RWPE2 (cell line): ENCODE results near the gene FAM156A.
"Not testable (repeated sequence)": the region's sequence is repeated elsewhere in the genome, so short reads cannot be mapped to it uniquely, and the experiment has no call there.

ENCODE experiments used
- ATAC-seq: fragments of 200-7000 bp; cut with Tn5 transposase; 3 replicates; pipeline ENCODE4 v1.9.1; 2021; ENCODE audit warnings: low read depth
- DNase-seq: peaks from one replicate; pipeline ENCODE4 v3.0.0-alpha.2; 2020; ENCODE audit warnings: low spot score
- H3K27ac ChIP-seq: fragments of 450-650 bp; 2 replicates; pipeline ENCODE4 v1.5.1; 2017; ENCODE audit warnings: mild to moderate bottlenecking; ENCODE audit not compliant: poor library complexity, severe bottlenecking
- H3K27me3 ChIP-seq: fragments of 250-450 bp; sonication (Bioruptor Pico); 2 replicates; pipeline ENCODE4 v1.5.1; 2021; ENCODE audit warnings: mild to moderate bottlenecking, moderate library complexity; ENCODE audit not compliant: insufficient read depth, poor library complexity, severe bottlenecking
- H3K36me3 ChIP-seq: fragments of 250-450 bp; sonication (Bioruptor Pico); 2 replicates; pipeline ENCODE4 v1.5.1; 2020; ENCODE audit warnings: low read depth, mild to moderate bottlenecking, moderate library complexity
- H3K4me1 ChIP-seq: fragments of 250-450 bp; sonication (Bioruptor Pico); 2 replicates; pipeline ENCODE4 v1.5.1; 2021; ENCODE audit warnings: mild to moderate bottlenecking, moderate library complexity; ENCODE audit not compliant: insufficient read depth, poor library complexity, severe bottlenecking
- H3K4me3 ChIP-seq: fragments of 250-450 bp; sonication (Bioruptor Pico); 2 replicates; pipeline ENCODE4 v1.5.1; 2021; ENCODE audit warnings: mild to moderate bottlenecking, moderate library complexity; ENCODE audit not compliant: severe bottlenecking
- H3K9me3 ChIP-seq: fragments of 250-450 bp; sonication (Bioruptor Pico); 2 replicates; pipeline ENCODE4 v1.5.1; 2021; ENCODE audit warnings: mild to moderate bottlenecking, moderate library complexity; ENCODE audit not compliant: severe bottlenecking
- CTCF ChIP-seq: fragments of 450-650 bp; IDR thresholded peaks from one replicate; pipeline ENCODE4 v1.5.1; 2017; ENCODE audit warnings: mild to moderate bottlenecking, moderate library complexity; ENCODE audit not compliant: poor library complexity, severe bottlenecking

The FAM156A gene

DNA sequence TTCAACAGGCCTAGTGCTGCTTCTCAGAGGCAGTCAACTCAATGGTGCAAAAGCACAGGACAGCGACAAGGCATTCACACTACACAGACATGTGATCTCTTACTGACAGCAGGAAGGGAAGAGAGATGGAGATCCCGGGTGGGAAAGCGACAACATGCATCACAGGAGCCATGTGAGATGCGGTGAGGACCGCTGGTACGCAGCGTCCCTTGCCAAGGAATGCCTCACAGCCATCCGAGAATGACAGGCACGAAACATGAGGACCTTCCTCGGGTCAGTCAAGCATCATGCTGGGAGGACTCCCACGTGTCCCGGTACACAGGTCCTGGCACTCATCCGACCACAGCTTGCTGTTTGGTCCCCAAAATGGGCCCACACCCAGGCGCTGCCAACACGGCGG is 10.8 kb downstream of the FAM156A start:
- H3K4me1 ChIP-seq, ATAC-seq: not testable (repeated sequence)

DNA sequence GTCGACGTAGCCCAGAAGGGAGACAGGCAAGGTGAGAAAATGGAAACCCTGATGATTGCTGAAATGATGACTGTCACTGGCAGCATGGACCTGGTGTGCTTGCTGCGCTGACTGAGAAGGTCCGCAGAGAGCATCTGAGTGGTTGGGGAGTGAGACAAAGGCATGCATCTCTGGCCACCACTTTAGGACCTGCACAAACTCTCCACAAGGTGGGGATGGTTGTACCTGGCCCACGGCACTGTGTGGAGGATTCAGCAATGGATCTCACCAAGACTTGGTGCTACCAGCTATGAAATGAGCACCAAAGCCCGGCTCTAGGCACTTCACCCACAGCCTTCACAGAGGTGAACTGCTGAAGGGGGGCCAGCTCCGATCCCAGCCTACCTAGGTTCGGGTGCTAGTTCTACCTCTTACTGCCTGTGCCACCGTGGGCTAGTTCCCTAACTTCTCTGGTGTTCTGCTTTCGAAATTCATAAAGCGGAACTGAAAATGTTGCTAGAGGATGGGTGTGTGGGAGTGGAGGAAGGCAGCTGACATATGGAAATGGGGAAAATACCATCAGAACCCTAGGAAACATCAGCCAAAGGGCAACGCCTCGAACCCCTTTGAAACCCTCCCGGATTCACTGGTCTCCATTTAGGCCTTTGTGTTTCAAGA is 12.4 kb downstream of the FAM156A start:
- not testable (repeated sequence) for H3K27me3 ChIP-seq, H3K9me3 ChIP-seq, DNase-seq, ATAC-seq, H3K36me3 ChIP-seq, H3K4me1 ChIP-seq, H3K4me3 ChIP-seq, H3K27ac ChIP-seq

More for the DNA sequence above, 10.8 kb downstream of the FAM156A start:
- not testable (repeated sequence) for DNase-seq, H3K36me3 ChIP-seq, H3K9me3 ChIP-seq, H3K27me3 ChIP-seq, H3K4me3 ChIP-seq, H3K27ac ChIP-seq

DNA sequence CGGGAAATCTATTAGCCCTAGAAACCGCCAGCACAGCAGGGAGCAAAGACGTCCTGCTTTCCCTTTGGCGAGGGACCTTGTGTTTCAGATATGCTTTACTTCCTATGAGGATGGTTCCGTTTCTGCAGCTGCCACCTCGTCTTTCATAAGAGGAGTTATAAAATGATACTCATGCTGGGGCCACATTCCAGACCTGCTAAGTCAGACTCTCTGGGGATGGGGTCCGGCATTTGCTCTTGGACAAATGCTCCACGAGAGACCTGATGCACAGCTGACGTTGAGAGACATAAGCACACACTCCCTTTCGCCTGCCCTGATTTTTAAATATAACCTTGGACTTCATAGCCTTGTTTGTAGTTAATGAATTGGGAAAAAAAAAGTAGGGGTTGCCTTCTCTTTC is 16.6 kb downstream of the FAM156A start:
- not testable (repeated sequence) for H3K4me1 ChIP-seq, H3K4me3 ChIP-seq, H3K36me3 ChIP-seq, H3K27me3 ChIP-seq, DNase-seq, H3K9me3 ChIP-seq, ATAC-seq, H3K27ac ChIP-seq

- H3K4me3 ChIP-seq, DNase-seq: not testable (repeated sequence)
These were observed 17.6 kb downstream of the FAM156A start for GRCh38 chrX:52940704-52941103.

GRCh38 chrX:52935470-52935784 is 22.9 kb downstream of the FAM156A start:
- H3K36me3 ChIP-seq, H3K4me1 ChIP-seq, H3K27me3 ChIP-seq, H3K9me3 ChIP-seq, DNase-seq: not testable (repeated sequence)
- peak overlapping the region; percentile 57 for H3K4me3 ChIP-seq
- ATAC-seq, result peak; percentile 8; the same call in 2 of the 3 replicates
- peak overlapping the region; percentile 70 for H3K27ac ChIP-seq

More at GRCh38 chrX:52940704-52941103, 17.6 kb downstream of the FAM156A start:
- H3K4me1 ChIP-seq, ATAC-seq, H3K27me3 ChIP-seq, H3K9me3 ChIP-seq, H3K36me3 ChIP-seq, H3K27ac ChIP-seq: not testable (repeated sequence)

- ATAC-seq (peak; percentile 90), DNase-seq (peak; percentile 84)
- Histone ChIP-seq H3K4me3 (peak overlapping the region; percentile 57), H3K27me3 (no peaks in the 10 kb centered on the region), H3K27ac (peak overlapping the region; percentile 70), H3K9me3 (no peaks in the 10 kb centered on the region), H3K36me3 (no peaks in the 10 kb centered on the region), H3K4me1 (no peaks in the 10 kb centered on the region)
- TF ChIP-seq CTCF, result peak; percentile 77
These were observed 23.4 kb downstream of the FAM156A start for GRCh38 chrX:52934704-52935469.

- H3K9me3 ChIP-seq, result no peaks in the 10 kb centered on the region
- peak overlapping the region; percentile 57 for H3K4me3 ChIP-seq
- no peaks in the 10 kb centered on the region for H3K36me3 ChIP-seq
- H3K27me3 ChIP-seq, result no peaks in the 10 kb centered on the region
- H3K27ac ChIP-seq, result peak overlapping the region; percentile 70
- ATAC-seq, result peak; percentile 33
- DNase-seq, result no peak
- no peak for TF ChIP-seq CTCF
- no peaks in the 10 kb centered on the region for H3K4me1 ChIP-seq
These were observed 24.2 kb downstream of the FAM156A start for GRCh38 chrX:52933976-52934703.
